Liver (tissue), 3 donors: ENCODE measurements around the gene PHB1.

Experiments
- CTCF ChIP-seq: fragments of 150-350 bp; IDR thresholded peaks from 2 replicates; pipeline ENCODE4 v1.5.1; 2017; ENCODE audit warnings: improper control_type of control experiment, low read depth, low read length; ENCODE audit not compliant: missing input control
- FOXA1 ChIP-seq: IDR thresholded peaks from 2 replicates; pipeline ENCODE4 v1.6.1; 2016; ENCODE audit warnings: antibody characterized with exemption
- GABPA ChIP-seq, 2 donors: IDR thresholded peaks in 1 of 2; conservative IDR thresholded peaks in 1 of 2; 2 replicates each; pipeline ENCODE4 v1.6.1; 2016; ENCODE audit warnings: antibody characterized with exemption in 2 of 2, mild to moderate bottlenecking in 1 of 2, moderate library complexity in 1 of 2
- JUND ChIP-seq, 2 donors: IDR thresholded peaks; 2 replicates each; pipeline ENCODE4 v1.6.1; 2016; ENCODE audit warnings: antibody characterized with exemption in 2 of 2
- MAX ChIP-seq: IDR thresholded peaks from 2 replicates; pipeline ENCODE4 v1.6.1; 2016; ENCODE audit warnings: antibody characterized with exemption
- RAD21 ChIP-seq, 2 donors: IDR thresholded peaks; 2 replicates each; pipeline ENCODE4 v1.6.1; 2016; ENCODE audit warnings: antibody characterized with exemption in 2 of 2, mild to moderate bottlenecking in 2 of 2
- RXRA ChIP-seq, 2 donors: IDR thresholded peaks; 2 replicates each; pipeline ENCODE4 v1.6.1; 2017 to 2018; ENCODE audit warnings: antibody characterized with exemption in 2 of 2, mild to moderate bottlenecking in 1 of 2
- TAF1 ChIP-seq: conservative IDR thresholded peaks from 2 replicates; pipeline ENCODE4 v1.6.1; 2016; ENCODE audit warnings: antibody characterized with exemption, mild to moderate bottlenecking
- YY1 ChIP-seq: IDR thresholded peaks from 2 replicates; pipeline ENCODE4 v1.6.1; 2016; ENCODE audit warnings: antibody characterized with exemption, mild to moderate bottlenecking
- TF ChIP-seq, protein P1 (sequence below): IDR thresholded peaks from 2 replicates; pipeline ENCODE4 v1.6.1; 2016; ENCODE audit warnings: antibody characterized with exemption, mild to moderate bottlenecking
- TF ChIP-seq, protein P2 (sequence below): IDR thresholded peaks from 2 replicates; pipeline ENCODE4 v1.6.1; 2016; ENCODE audit warnings: antibody characterized with exemption
- TF ChIP-seq, protein P3 (sequence below): IDR thresholded peaks from 2 replicates; pipeline ENCODE4 v1.6.1; 2016; ENCODE audit warnings: antibody characterized with exemption
- donor health status: healthy.
- donor health status: healthy.

GRCh38 chr17:49364119-49364518, 50.6 kb downstream of the PHB1 start:
- no peak for TF ChIP-seq CTCF
- TF ChIP-seq, protein P1, sequence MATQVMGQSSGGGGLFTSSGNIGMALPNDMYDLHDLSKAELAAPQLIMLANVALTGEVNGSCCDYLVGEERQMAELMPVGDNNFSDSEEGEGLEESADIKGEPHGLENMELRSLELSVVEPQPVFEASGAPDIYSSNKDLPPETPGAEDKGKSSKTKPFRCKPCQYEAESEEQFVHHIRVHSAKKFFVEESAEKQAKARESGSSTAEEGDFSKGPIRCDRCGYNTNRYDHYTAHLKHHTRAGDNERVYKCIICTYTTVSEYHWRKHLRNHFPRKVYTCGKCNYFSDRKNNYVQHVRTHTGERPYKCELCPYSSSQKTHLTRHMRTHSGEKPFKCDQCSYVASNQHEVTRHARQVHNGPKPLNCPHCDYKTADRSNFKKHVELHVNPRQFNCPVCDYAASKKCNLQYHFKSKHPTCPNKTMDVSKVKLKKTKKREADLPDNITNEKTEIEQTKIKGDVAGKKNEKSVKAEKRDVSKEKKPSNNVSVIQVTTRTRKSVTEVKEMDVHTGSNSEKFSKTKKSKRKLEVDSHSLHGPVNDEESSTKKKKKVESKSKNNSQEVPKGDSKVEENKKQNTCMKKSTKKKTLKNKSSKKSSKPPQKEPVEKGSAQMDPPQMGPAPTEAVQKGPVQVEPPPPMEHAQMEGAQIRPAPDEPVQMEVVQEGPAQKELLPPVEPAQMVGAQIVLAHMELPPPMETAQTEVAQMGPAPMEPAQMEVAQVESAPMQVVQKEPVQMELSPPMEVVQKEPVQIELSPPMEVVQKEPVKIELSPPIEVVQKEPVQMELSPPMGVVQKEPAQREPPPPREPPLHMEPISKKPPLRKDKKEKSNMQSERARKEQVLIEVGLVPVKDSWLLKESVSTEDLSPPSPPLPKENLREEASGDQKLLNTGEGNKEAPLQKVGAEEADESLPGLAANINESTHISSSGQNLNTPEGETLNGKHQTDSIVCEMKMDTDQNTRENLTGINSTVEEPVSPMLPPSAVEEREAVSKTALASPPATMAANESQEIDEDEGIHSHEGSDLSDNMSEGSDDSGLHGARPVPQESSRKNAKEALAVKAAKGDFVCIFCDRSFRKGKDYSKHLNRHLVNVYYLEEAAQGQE = no peak
- no peak for TF ChIP-seq MAX
- no peak for TF ChIP-seq TAF1
- no peak for TF ChIP-seq RAD21 (IDR thresholded peaks at IDR 0.05)
- TF ChIP-seq FOXA1 = no peak
- TF ChIP-seq GABPA (IDR thresholded peaks at IDR 0.05 in 1 of 2, conservative IDR thresholded peaks at IDR 0.05 in 1 of 2) = no peak
- TF ChIP-seq, protein P2, sequence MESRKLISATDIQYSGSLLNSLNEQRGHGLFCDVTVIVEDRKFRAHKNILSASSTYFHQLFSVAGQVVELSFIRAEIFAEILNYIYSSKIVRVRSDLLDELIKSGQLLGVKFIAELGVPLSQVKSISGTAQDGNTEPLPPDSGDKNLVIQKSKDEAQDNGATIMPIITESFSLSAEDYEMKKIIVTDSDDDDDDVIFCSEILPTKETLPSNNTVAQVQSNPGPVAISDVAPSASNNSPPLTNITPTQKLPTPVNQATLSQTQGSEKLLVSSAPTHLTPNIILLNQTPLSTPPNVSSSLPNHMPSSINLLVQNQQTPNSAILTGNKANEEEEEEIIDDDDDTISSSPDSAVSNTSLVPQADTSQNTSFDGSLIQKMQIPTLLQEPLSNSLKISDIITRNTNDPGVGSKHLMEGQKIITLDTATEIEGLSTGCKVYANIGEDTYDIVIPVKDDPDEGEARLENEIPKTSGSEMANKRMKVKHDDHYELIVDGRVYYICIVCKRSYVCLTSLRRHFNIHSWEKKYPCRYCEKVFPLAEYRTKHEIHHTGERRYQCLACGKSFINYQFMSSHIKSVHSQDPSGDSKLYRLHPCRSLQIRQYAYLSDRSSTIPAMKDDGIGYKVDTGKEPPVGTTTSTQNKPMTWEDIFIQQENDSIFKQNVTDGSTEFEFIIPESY = no peak
- TF ChIP-seq, protein P3, sequence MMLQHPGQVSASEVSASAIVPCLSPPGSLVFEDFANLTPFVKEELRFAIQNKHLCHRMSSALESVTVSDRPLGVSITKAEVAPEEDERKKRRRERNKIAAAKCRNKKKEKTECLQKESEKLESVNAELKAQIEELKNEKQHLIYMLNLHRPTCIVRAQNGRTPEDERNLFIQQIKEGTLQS = no peak
- TF ChIP-seq JUND (IDR thresholded peaks at IDR 0.05) = no peak
- no peak for TF ChIP-seq YY1
- no peak for TF ChIP-seq RXRA (IDR thresholded peaks at IDR 0.05)
